Endothelial cell of umbilical vein (primary cell): ENCODE measurements around the gene SAT1. TPM values are rescaled to one million over a fixed set of nuclear protein-coding genes. Genes with fewer than 3 reads are reported as not detected.
A peak's percentile ranks its signal among the peaks of the same experiment; 100 is the strongest.
"Not testable (repeated sequence)": the region's sequence is repeated elsewhere in the genome, so short reads cannot be mapped to it uniquely, and the experiment has no call there.

Experiments used
- BruUV-seq: library from RNA; stranded (reverse); fragments of 400-500 nt; replicated peaks from 2 replicates; lab custom pipeline; 2021; lab: Mats Ljungman, UMichigan
- CTCF ChIA-PET: fragments of 300-600, 350-600 bp; sonication (Branson Sonifier 250); formaldehyde crosslinking; loops from one replicate; lab custom pipeline; 2021; ENCODE audit warnings: antibody characterized with exemption, inconsistent platforms; lab: Charles Lee
- POLR2A ChIA-PET: fragments of 300-600, 350-600 bp; sonication (Branson Sonifier 250); formaldehyde crosslinking; loops from one replicate; lab custom pipeline; 2021; ENCODE audit warnings: antibody characterized with exemption, inconsistent platforms; lab: Charles Lee
- DNase-seq: peaks from one replicate; pipeline ENCODE4 v3.0.0-alpha.2; 2011; ENCODE audit warnings: low read depth, low spot score
- FAIRE-seq: peaks from 2 replicates; lab custom pipeline; 2011; peaks lifted over from hg19 to GRCh38; lab: Jason Lieb, UNC
- H2AFZ ChIP-seq: 2 replicates; pipeline ENCODE4 v1.6.0; 2012; ENCODE audit warnings: low read depth, low read length, control low read depth, inconsistent platforms
- H3K27ac ChIP-seq: 2 replicates; pipeline ENCODE4 v1.5.1; 2011; ENCODE audit warnings: low read depth, mild to moderate bottlenecking, control low read depth, low read length, moderate library complexity; ENCODE audit not compliant: insufficient read depth
- H3K27me3 ChIP-seq, 2 experiments: 2 replicates each; pipeline versions ENCODE4 v1.6.0 to v1.6.1; 2011; ENCODE audit warnings: low read length in 2 of 2, mixed read lengths in 1 of 2; ENCODE audit not compliant: control insufficient read depth in 2 of 2, insufficient read depth in 2 of 2
- H3K36me3 ChIP-seq, 2 experiments: 2 replicates in 1 of 2; 3 replicates in 1 of 2; pipeline ENCODE4 v1.5.1; 2011; ENCODE audit warnings: low read length in 2 of 2, mild to moderate bottlenecking in 1 of 2, moderate library complexity in 1 of 2; ENCODE audit not compliant: control insufficient read depth in 2 of 2, insufficient read depth in 2 of 2; ENCODE audit errors: extremely low read depth in 1 of 2
- H3K4me1 ChIP-seq: 3 replicates; pipeline ENCODE4 v1.5.1; 2011; ENCODE audit warnings: mild to moderate bottlenecking, low read length; ENCODE audit not compliant: control insufficient read depth, insufficient read depth; ENCODE audit errors: extremely low read depth
- H3K4me2 ChIP-seq: 2 replicates; pipeline ENCODE4 v1.6.1; 2011; ENCODE audit warnings: low read length, control low read depth, mixed read lengths; ENCODE audit not compliant: insufficient read depth
- H3K4me3 ChIP-seq, 3 experiments: fragments of 200-600 bp in 1 of 3; sonication (generic), shearing (Covaris generic) in 1 of 3; replicated peaks in 1 of 3; 2 replicates each; pipeline ENCODE4 v1.5.1; 2011 to 2016; ENCODE audit warnings: control low read depth in 3 of 3, low read length in 3 of 3, mild to moderate bottlenecking in 2 of 3, inconsistent platforms in 1 of 3, low read depth in 1 of 3, moderate library complexity in 1 of 3; ENCODE audit not compliant: insufficient read depth in 1 of 3
- H3K79me2 ChIP-seq: 2 replicates; pipeline ENCODE4 v1.6.0; 2012; ENCODE audit warnings: low read length, inconsistent platforms; ENCODE audit not compliant: control insufficient read depth, insufficient read depth
- H3K9ac ChIP-seq: replicated peaks from 2 replicates; pipeline ENCODE3; 2011; ENCODE audit warnings: low read length, control low read depth; ENCODE audit not compliant: insufficient read depth; ENCODE audit errors: extremely low read depth
- H3K9me1 ChIP-seq: replicated peaks from 3 replicates; pipeline ENCODE4 v1.6.0; 2011; ENCODE audit warnings: mild to moderate bottlenecking, low read length; ENCODE audit not compliant: control insufficient read depth, insufficient read depth; ENCODE audit errors: extremely low read depth
- H3K9me3 ChIP-seq: replicated peaks from 2 replicates; pipeline ENCODE4 v1.5.1; 2012; ENCODE audit warnings: low read length, inconsistent platforms; ENCODE audit not compliant: control insufficient read depth, insufficient read depth
- H4K20me1 ChIP-seq: replicated peaks from 2 replicates; pipeline ENCODE3; 2011; ENCODE audit warnings: mild to moderate bottlenecking, low read length; ENCODE audit not compliant: control insufficient read depth, insufficient read depth; ENCODE audit errors: extremely low read depth
- CTCF ChIP-seq, 2 donors: IDR thresholded peaks; 1 replicate in 1 of 2; 2 replicates in 1 of 2; pipeline ENCODE4 v1.5.1; 2011; ENCODE audit warnings: low read length in 2 of 2, mild to moderate bottlenecking in 2 of 2, moderate library complexity in 2 of 2, control low read depth in 1 of 2, inconsistent platforms in 1 of 2, low read depth in 1 of 2; ENCODE audit not compliant: insufficient read depth in 1 of 2; ENCODE audit errors: extremely low read depth in 1 of 2
- EZH2 ChIP-seq: IDR thresholded peaks from 2 replicates; pipeline ENCODE4 v1.6.1; 2012; ENCODE audit warnings: borderline replicate concordance, low read depth, mild to moderate bottlenecking, moderate library complexity, low read length, inconsistent platforms; ENCODE audit not compliant: severe bottlenecking
- FOS ChIP-seq: IDR thresholded peaks from 2 replicates; pipeline ENCODE4 v1.6.1; 2011; ENCODE audit warnings: mild to moderate bottlenecking, low read length, moderate library complexity, borderline replicate concordance; ENCODE audit not compliant: insufficient read depth
- GATA2 ChIP-seq: IDR thresholded peaks from 2 replicates; pipeline ENCODE4 v1.7.0; 2011; ENCODE audit warnings: low read depth, mild to moderate bottlenecking, moderate library complexity, mixed read lengths, low read length; ENCODE audit not compliant: insufficient read length, insufficient read depth
- JUN ChIP-seq: IDR thresholded peaks from 2 replicates; pipeline ENCODE4 v1.6.1; 2011; ENCODE audit warnings: borderline replicate concordance, low read depth; ENCODE audit not compliant: insufficient read length, insufficient read depth
- MAX ChIP-seq: IDR thresholded peaks from 2 replicates; pipeline ENCODE4 v1.6.1; 2011; ENCODE audit not compliant: insufficient read depth, insufficient read length
- MYC ChIP-seq: IDR thresholded peaks from one replicate; pipeline ENCODE4 v1.6.1; 2011; ENCODE audit warnings: mild to moderate bottlenecking, low read depth, low read length
- POLR2A ChIP-seq: IDR thresholded peaks from 2 replicates; pipeline ENCODE4 v1.6.1; 2012; ENCODE audit warnings: low read depth, mild to moderate bottlenecking, control low read depth, low read length
- POLR2AphosphoS5 ChIP-seq: IDR thresholded peaks from 2 replicates; pipeline ENCODE4 v1.6.1; 2012; ENCODE audit warnings: low read depth, mild to moderate bottlenecking, control low read depth, low read length, moderate library complexity; ENCODE audit not compliant: insufficient read depth
- dilution Hi-C: fragments of 300-500 bp; cut with MboI; formaldehyde crosslinking; loops from one replicate; pipeline ENCODE4 v1.15.0; 2019; ENCODE audit warnings: low sequenced_read_pairs; ENCODE audit not compliant: extremely low pct_ligation_motif_present
- intact Hi-C: fragments of 100-400 bp; cut with micrococcal nuclease; formaldehyde crosslinking; loops from one replicate; pipeline ENCODE4 v1.10.0; 2022
- polyA plus RNA-seq, 4 experiments: library from polyadenylated mRNA; depleted of rRNA in 3 of 4; stranded (reverse) in 3 of 4; unstranded in 1 of 4; fragments of >200 nt; gene quantifications; 2 replicates each; pipeline versions ENCODE4 v1.2.1 to v1.2.3, GENCODE V29; 2011 to 2012; ENCODE audit warnings: missing spikeins in 1 of 4
- total RNA-seq: library from RNA; stranded (reverse); gene quantifications from 2 replicates; pipeline ENCODE4 v1.2.3, GENCODE V29; 2021

SAT1 gene
- total and polyA plus RNA-seq, 2 donors (not counting 3 experiments of a cell fraction or from before 2014, with no cell fraction given), result 289 to 526 TPM

- POLR2A ChIA-PET, result interaction anchor here (1.1 kb wide), 1 partner anchor 13 kb away, joined by 3 read pairs; the partner anchor contains the start of gene SAT1
These were observed 12.8 kb upstream of the SAT1 start for GRCh38 chrX:23770142-23770541.

GRCh38 chrX:23771086-23771485, 11.9 kb upstream of the SAT1 start:
- H3K27ac ChIP-seq, H3K27me3 ChIP-seq, H4K20me1 ChIP-seq, H3K36me3 ChIP-seq, DNase-seq, dilution Hi-C loops, H3K4me1 ChIP-seq, H3K9ac ChIP-seq, FAIRE-seq, BruUV-seq, CTCF ChIA-PET, H3K4me3 ChIP-seq, H3K79me2 ChIP-seq, H3K9me1 ChIP-seq, H2AFZ ChIP-seq, intact Hi-C loops, H3K4me2 ChIP-seq, H3K9me3 ChIP-seq: not testable (repeated sequence)
- POLR2A ChIA-PET, result interaction anchor here (1.1 kb wide), 1 partner anchor 12 kb away, joined by 3 read pairs; the partner anchor contains the start of gene SAT1

More at GRCh38 chrX:23770142-23770541, 12.8 kb upstream of the SAT1 start:
- intact Hi-C loops, result no loop called here
- CTCF ChIA-PET, result interaction anchor here (0.6 kb wide), 1 partner anchor 25 kb away, joined by 3 read pairs; no protein-coding TSS in a partner anchor
- H3K36me3 ChIP-seq, result no peaks in the 10 kb centered on the region
- H3K79me2 ChIP-seq, result no peaks in the 10 kb centered on the region
- dilution Hi-C loops, result no loop called here
- H4K20me1 ChIP-seq, result no peaks in the 10 kb centered on the region
- peak; percentile 18 for FAIRE-seq
- H3K27me3 ChIP-seq, result no peaks in the 10 kb centered on the region
- no peak overlapping the region for H2AFZ ChIP-seq
- BruUV-seq, result no TSS peak
- no peak overlapping the region for H3K4me3 ChIP-seq
- H3K9ac ChIP-seq, result no peak overlapping the region
- H3K4me1 ChIP-seq, result peaks cover 4% of the 10 kb centered on the region
- no peak overlapping the region for H3K4me2 ChIP-seq
- H3K9me3 ChIP-seq, result no peaks in the 10 kb centered on the region
- no peak overlapping the region for H3K27ac ChIP-seq
- DNase-seq, result no peak
- no peaks in the 10 kb centered on the region for H3K9me1 ChIP-seq
- TF ChIP-seq JUN (no peak), POLR2AphosphoS5 (no peak), GATA2 (no peak), MAX (no peak), POLR2A (no peak), MYC (no peak), EZH2 (no peak), FOS (no peak), CTCF (IDR thresholded peaks at IDR 0.05; ENCODE audit: extremely low read depth in 1 of 2, insufficient read depth in 1 of 2, low read depth in 1 of 2, low read length in 2 of 2) (no peak)
